HG03060 (cell line): Measurements from ENCODE around the gene CDKN1C.

Experiments
- ATAC-seq: cut with Tn5 transposase; IDR thresholded peaks from one replicate; pipeline ENCODE4 v1.9.1; 2021; ENCODE audit warnings: low read depth, moderate number of reproducible peaks; ENCODE audit not compliant: unreplicated experiment

Gene CDKN1C

GRCh38 chr11:2870969-2871680, 14.4 kb downstream of the CDKN1C start:
- no peak for ATAC-seq

- ATAC-seq, result no peak
Observed at GRCh38 chr11:2870460-2870859, 15.1 kb downstream of the CDKN1C start.

GRCh38 chr11:2869561-2870427, 15.8 kb downstream of the CDKN1C start:
- ATAC-seq, result no peak

GRCh38 chr11:2869134-2869526, 16.4 kb downstream of the CDKN1C start:
- ATAC-seq, result no peak

- ATAC-seq, result no peak
Observed at GRCh38 chr11:2868506-2869133, 17.0 kb downstream of the CDKN1C start.

GRCh38 chr11:2867722-2868505, 17.7 kb downstream of the CDKN1C start:
- no peak for ATAC-seq

- no peak for ATAC-seq
Observed at GRCh38 chr11:2867142-2867541, 18.4 kb downstream of the CDKN1C start.

GRCh38 chr11:2865922-2866577, 19.5 kb downstream of the CDKN1C start:
- ATAC-seq, result no peak

GRCh38 chr11:2864901-2865300, 20.7 kb downstream of the CDKN1C start:
- no peak for ATAC-seq

- ATAC-seq, result no peak
Observed at GRCh38 chr11:2863276-2863618, 22.3 kb downstream of the CDKN1C start.

- no peak for ATAC-seq
Observed at GRCh38 chr11:2862395-2863275, 22.9 kb downstream of the CDKN1C start.

GRCh38 chr11:2860636-2861035, 24.9 kb downstream of the CDKN1C start:
- no peak for ATAC-seq

- ATAC-seq, result no peak
Observed at GRCh38 chr11:2859699-2860037, 25.9 kb downstream of the CDKN1C start.

GRCh38 chr11:2858995-2859698, 26.4 kb downstream of the CDKN1C start:
- no peak for ATAC-seq

GRCh38 chr11:2857918-2858317, 27.7 kb downstream of the CDKN1C start:
- no peak for ATAC-seq

GRCh38 chr11:2857276-2857675, 28.3 kb downstream of the CDKN1C start:
- no peak for ATAC-seq

GRCh38 chr11:2855162-2855561, 30.4 kb downstream of the CDKN1C start:
- no peak for ATAC-seq

- ATAC-seq, result no peak
Observed at GRCh38 chr11:2853997-2854560, 31.5 kb downstream of the CDKN1C start.
